ENCODE data around the gene FOXC1.

The FOXC1 gene

DNA sequence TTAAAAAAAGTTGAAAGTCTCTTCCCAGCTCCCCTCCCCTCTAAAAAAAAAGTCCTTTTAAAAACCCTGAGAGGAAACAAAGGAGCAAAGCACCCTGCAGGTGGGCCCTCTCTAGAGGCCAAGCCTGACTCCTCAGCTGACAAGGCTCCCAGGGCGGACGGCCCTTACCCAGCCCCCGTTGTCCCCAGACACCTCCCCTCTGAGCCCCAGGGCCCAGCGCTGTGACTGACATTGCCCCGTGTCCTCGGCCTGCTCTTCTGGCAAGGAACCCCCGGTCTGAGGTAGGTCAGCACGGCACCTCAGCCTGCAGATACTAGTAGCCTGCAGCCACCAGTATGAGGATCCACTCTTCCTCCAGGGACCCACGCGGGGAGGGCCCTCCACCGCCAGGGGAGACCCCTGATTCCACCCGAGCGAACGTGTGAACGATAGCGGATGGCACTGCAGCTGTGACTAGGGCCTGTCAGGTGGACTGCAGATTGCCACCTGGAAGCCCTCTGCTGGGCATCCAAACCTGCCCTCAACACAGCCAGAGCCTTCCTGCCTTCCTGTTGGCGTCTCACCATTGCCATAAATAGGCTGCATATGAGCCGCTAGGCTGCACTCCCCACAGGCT, 34.2 kb downstream of the FOXC1 start:
- DNase-seq (ENCODE audit: low spot score): no peak

DNA sequence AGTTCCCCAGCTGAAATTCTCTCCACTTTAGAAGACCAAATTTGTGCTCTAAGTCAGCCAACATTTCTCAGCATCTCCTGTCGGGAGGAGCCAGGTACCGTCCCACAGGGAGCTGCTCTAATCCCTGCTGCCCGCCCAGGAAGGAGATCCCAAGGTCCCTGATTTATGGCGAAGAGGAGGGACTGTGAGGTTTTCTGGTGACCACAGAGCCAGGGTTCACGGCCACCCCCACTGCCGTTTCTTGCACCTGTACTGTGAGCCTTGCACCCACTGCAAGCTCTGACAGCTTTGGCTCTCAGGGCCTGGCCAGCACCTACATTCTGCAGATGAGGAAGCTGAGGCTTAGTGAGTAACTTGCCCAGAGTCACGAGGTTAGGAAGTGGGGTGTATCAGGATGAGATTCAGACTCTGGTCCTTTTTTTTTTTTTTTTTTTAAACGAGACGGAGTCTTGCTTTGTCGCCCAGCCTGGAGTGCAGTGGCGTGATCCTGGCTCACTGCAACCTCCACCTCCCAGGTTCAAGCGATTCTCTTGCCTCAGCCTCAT, 34.9 kb downstream of the FOXC1 start:
- no peak for DNase-seq (ENCODE audit: low spot score)

DNA sequence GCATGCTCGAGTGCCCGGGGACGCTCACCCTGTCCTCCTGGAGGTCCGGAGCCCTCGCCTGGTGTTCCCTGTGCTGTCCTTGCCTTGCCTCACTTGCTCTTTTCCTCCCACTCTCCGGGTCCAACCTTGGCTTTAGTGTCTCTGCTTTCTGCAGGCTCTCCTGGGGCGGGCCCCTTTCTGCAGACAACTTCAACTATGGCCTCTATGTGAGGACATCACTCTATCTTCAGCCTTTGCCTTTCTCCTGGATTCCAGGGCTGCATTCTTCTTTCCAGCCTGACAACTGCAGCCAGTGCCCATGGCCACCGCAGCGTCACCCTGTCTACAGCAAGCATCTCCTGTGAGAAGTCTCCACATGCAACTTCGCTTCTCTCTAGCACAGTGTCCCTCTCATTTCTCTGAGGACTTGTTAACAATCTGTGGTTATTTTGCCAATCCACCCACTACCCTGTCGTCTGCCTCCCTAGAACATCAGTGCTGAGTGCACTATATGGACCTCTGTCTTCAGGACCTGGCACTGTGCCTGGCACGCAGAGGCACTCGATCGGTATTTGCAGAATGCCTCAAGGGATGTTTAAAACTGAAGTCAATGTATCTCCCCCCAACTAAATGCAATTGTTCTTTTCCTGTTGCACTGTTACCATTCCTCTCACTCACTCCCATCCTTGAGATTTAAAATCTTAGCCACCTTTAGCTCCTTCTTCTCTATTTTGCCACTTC, 35.9 kb downstream of the FOXC1 start:
- no peak for DNase-seq (ENCODE audit: low spot score)

DNA sequence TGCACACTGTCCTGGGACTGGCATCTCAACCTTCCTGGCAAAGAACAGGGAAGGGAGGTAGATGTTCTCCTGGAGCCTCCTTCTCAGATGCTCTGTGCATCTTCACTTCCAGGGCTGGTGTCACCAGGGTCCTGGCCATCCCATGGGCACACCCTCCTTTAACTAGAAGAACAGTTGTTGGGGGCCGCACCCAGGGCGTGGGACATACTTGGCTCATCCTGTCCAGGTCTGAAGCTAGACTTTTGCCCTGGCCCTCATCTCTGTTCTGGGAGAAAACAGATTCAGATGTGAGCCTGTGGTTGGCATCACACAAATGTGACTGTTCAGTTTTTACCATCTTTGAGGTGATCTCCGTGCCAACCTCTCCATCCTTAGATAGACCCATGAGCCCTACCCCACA, 41.6 kb downstream of the FOXC1 start:
- no peak for DNase-seq (ENCODE audit: low spot score)

DNA sequence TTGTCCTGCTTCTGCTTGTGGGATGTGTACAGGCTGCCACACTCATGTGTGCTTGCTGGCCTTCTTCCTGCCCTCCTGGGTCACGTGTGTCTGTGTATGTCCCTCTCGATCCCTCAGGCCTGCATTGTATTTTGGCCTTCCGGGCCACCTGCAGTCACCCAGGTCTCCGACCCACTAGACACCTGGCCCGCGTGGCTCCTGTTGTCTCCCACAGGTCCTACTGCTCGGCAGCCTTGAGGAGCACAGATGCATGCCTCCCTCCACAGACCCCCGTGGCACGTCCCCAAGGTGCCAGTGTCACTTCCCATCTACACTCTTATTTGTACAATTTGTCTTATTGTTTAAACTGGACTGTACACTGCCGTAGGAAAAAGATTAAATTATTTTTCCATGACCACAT, 43.1 kb downstream of the FOXC1 start:
- DNase-seq (ENCODE audit: low spot score): no peak

DNA sequence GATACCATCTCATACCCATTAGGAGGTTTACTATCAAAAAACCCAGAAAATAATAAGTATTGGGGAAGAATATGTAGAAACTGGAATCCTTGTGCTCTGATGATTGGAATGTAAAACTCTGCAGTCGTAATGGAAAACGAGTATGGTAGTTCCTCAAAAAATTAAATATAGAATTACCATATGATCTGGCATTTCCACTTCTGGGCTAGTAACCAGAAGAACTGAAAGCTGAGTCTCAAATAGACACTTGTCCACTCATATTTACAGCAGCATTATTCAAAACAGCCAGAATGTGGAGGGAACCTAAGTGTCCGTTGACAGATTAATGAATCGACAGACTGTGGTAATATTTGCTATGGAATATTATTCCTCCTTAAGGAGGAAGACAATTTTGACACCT, 44.3 kb downstream of the FOXC1 start:
- DNase-seq (ENCODE audit: low spot score): no peak

DNA sequence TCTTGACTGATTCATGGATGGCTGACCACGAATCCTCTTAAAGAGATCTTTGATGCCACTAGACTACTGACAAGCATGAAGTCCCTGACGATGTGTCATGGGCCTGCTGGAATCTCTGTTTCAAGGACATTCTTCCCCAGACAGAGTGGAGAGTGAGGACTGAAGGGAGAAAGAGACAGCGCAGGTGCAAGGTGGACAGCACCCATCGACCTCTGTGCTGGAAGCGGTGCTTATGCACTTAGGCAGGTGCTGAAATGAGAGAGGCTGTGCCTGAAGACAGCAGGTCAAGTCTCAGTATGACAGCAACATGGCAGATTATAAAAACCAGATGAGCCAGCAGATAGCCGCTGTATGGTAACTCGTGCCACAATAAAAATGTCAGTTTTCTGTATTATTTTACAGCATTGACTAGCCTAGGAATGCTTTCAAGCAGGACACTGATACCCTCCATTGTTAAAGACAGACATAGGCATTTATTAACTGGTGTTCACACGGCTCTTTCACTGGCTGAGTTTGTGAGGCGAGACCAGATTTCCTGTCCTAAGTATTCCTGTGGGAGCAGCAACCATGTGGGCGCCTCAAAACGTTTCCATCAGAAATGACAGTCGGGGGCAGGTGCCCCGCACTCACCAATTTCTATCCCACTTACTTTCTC, 47.5 kb downstream of the FOXC1 start:
- DNase-seq (ENCODE audit: low spot score): no peak

DNA sequence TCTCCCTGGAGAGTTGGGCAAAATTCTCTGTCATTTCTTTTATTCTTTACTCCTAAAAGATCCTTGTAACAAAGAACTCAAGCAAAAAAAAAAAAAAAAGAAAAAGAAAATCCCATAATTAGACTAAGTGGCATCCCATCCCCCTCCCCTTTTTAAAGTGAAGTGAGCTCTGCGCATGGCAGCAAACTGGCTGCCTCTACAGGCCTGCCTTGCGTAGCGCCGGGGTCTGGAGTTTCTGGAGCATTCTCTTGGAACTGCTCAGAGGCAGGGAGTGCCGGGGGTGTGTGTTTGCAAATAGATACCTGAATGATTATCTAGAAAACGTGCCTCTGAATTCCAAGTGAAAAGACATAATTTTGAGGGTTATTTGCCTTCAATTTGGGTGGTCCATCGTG, 48.1 kb downstream of the FOXC1 start:
- no peak for DNase-seq (ENCODE audit: low spot score)

DNA sequence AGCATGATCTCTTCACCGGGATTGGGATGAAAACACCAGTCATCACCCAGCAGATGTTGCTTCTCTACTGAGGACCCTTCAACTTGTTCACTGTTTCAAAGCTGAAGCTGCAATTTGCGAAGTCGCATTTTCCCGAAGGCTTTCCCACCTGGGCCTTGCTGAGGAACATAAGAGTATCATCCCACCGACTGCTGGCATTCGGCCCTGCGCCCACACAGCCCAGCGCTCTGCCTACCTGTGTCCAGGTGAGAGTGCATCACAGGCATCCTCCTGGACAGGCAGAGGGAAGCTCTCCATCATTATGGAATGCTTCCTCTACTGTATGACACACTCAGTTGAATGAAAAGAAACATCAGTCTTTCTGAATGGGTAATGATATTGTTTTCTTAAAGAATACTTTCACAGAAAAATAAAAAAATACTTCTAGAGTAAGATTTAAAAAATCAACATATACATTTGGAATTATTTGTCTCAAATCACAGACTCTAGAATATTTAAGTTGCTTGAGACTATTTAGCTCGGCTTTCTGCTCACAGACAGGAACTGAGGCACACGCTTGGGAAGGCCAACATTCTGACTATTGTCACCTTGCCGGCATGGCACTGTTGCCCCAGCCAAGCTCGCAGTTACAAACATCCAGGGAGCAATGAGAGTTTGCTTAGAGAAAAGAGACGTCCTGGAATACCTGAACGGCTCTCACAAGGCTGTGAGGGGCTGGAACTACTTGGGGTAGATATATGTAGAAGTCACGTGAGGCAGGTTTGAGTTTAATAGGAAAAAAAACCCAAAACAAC, 48.7 kb downstream of the FOXC1 start:
- no peak for DNase-seq (ENCODE audit: low spot score)

DNA sequence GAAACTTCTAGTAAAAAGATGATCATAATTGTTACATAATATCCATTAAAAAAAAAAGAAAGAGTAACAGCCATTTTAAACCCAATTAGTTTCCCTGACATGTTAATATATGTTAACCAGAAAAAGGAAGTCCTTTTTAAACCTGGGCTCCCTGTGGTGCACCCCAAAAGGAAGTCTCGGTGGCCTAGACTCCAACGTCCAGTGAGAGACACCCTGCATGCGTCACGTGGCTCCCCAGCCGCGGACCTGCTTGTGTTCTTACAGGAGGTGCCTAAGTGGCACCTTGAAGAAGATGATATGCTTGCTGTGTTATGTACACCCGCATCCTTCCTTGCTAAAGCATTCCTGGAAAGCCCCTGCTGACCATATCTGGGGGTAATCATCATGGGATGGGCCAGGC, 50.1 kb downstream of the FOXC1 start:
- DNase-seq (ENCODE audit: low spot score): no peak

DNA sequence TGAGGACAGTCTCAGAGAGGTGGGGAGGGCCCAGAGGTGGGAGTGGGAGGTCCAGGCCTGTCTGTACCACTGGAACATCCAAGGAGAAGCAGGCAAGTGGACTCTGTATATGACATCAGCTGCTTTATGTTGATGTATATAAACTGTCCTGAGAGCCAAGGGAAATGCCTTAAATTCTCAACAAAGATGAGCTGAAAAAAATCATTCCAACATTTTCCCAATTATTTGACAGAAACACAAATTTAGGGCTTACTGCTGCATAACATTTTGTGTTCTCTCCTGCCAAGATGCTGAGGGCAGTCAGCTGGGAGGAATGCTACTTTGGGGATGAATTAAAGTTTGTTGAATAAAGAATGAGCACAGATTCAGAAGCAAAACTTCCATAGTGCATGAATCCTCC, 52.8 kb downstream of the FOXC1 start:
- DNase-seq (ENCODE audit: low spot score): no peak

Measured in putamen (tissue), 1 donor.